Measurements from ENCODE around the gene TBX19.

TBX19 gene

GRCh38 chr1:168280296-168280927 lies at the start of gene TBX19:
TBX19 (plus strand) TSS chr1:168280877; CDS start chr1:168281091, 214 bp downstream.
- DNase-seq (ENCODE audit: low spot score), result no peak

GRCh38 chr1:168234846-168235547 lies 45.7 kb upstream of the TBX19 start:
- peak; percentile 49 for DNase-seq (ENCODE audit: low spot score)

GRCh38 chr1:168235548-168235885 lies 45.2 kb upstream of the TBX19 start:
- no peak for DNase-seq (ENCODE audit: low spot score)

- DNase-seq (ENCODE audit: low spot score), result no peak
Observed at GRCh38 chr1:168235937-168236336, 44.7 kb upstream of the TBX19 start.

- peak; percentile 78 for DNase-seq (ENCODE audit: low spot score)
Observed at GRCh38 chr1:168236836-168237611, 43.7 kb upstream of the TBX19 start.

GRCh38 chr1:168243198-168243597 lies 37.5 kb upstream of the TBX19 start:
- no peak for DNase-seq (ENCODE audit: low spot score)

GRCh38 chr1:168243636-168244212 lies 37.0 kb upstream of the TBX19 start:
- DNase-seq (ENCODE audit: low spot score), result no peak

GRCh38 chr1:168245042-168245441 lies 35.6 kb upstream of the TBX19 start:
- no peak for DNase-seq (ENCODE audit: low spot score)

GRCh38 chr1:168246506-168246905 lies 34.2 kb upstream of the TBX19 start:
- peak; percentile 65 for DNase-seq (ENCODE audit: low spot score)

GRCh38 chr1:168252204-168252733 lies 28.4 kb upstream of the TBX19 start:
- no peak for DNase-seq (ENCODE audit: low spot score)

GRCh38 chr1:168256164-168256563 lies 24.5 kb upstream of the TBX19 start:
- no peak for DNase-seq (ENCODE audit: low spot score)

- no peak for DNase-seq (ENCODE audit: low spot score)
Observed at GRCh38 chr1:168257397-168257796, 23.3 kb upstream of the TBX19 start.

GRCh38 chr1:168259567-168259966 lies 21.1 kb upstream of the TBX19 start:
- DNase-seq (ENCODE audit: low spot score), result no peak

- no peak for DNase-seq (ENCODE audit: low spot score)
Observed at GRCh38 chr1:168260393-168260792, 20.3 kb upstream of the TBX19 start.

GRCh38 chr1:168261390-168261789 lies 19.3 kb upstream of the TBX19 start:
- DNase-seq (ENCODE audit: low spot score), result no peak

- DNase-seq (ENCODE audit: low spot score), result no peak
Observed at GRCh38 chr1:168263130-168263529, 17.5 kb upstream of the TBX19 start.

GRCh38 chr1:168264296-168264695 lies 16.4 kb upstream of the TBX19 start:
- DNase-seq (ENCODE audit: low spot score), result no peak

- no peak for DNase-seq (ENCODE audit: low spot score)
Observed at GRCh38 chr1:168265596-168265995, 15.1 kb upstream of the TBX19 start.

GRCh38 chr1:168266644-168267186 lies 14.0 kb upstream of the TBX19 start:
- DNase-seq (ENCODE audit: low spot score), result no peak

- no peak for DNase-seq (ENCODE audit: low spot score)
Observed at GRCh38 chr1:168271636-168272035, 9.0 kb upstream of the TBX19 start.

- DNase-seq (ENCODE audit: low spot score), result no peak
Observed at GRCh38 chr1:168273575-168273974, 7.1 kb upstream of the TBX19 start.

GRCh38 chr1:168279253-168279652 lies 1.4 kb upstream of the TBX19 start:
- DNase-seq (ENCODE audit: low spot score), result no peak

Data from Ammon's horn (tissue), 1 donor.